ENCODE measurements around the gene MAB21L4. TPM values are rescaled to one million over a fixed set of nuclear protein-coding genes. Genes with fewer than 3 reads are reported as not detected.

MAB21L4 gene
- total RNA-seq, 4 donors from 2014 or later: 41.3 to 121 (median 69.1) TPM

- peak in 1 of 2 donors; percentile 94 for DNase-seq (ENCODE audit: low spot score in 2 of 2)
- 24 to 41% methylated on average over 27 to 31 of the region's 36 CpGs for whole genome bisulfite sequencing, 2 donors
- no peak overlapping the region for H3K4me3 ChIP-seq (ENCODE audit: low read depth, poor library complexity, severe bottlenecking)
- intact Hi-C loops (cut with DNase I; ENCODE audit: low total_unique reads): no loop called here
- no peak for TF ChIP-seq POLR2A (IDR thresholded peaks at IDR 0.05)
- peak in 1 of 3 donors; percentile 48 for TF ChIP-seq CTCF (IDR thresholded peaks at IDR 0.05)
Observed at GRCh38 chr2:240913810-240914644, 18.1 kb upstream of the MAB21L4 start.

GRCh38 chr2:240912878-240913809 is 17.2 kb upstream of the MAB21L4 start:
- 79 to 86% methylated on average over 18 to 20 of the region's 21 CpGs for WGBS, 2 donors
- intact Hi-C loops (cut with DNase I; ENCODE audit: low total_unique reads): no loop called here
- no peak for TF ChIP-seq POLR2A (IDR thresholded peaks at IDR 0.05)
- TF ChIP-seq CTCF (IDR thresholded peaks at IDR 0.05): no peak

GRCh38 chr2:240911641-240912265 is 15.8 kb upstream of the MAB21L4 start:
- no peak for DNase-seq (ENCODE audit: low spot score in 2 of 2)
- no peak overlapping the region for H3K4me3 ChIP-seq (ENCODE audit: low read depth, poor library complexity, severe bottlenecking)
- WGBS, 2 donors: 69 to 77% methylated on average over 19 to 20 of the region's 20 CpGs
- no peak for TF ChIP-seq POLR2A (IDR thresholded peaks at IDR 0.05)
- no peak for TF ChIP-seq CTCF (IDR thresholded peaks at IDR 0.05)
- intact Hi-C loops (cut with DNase I; ENCODE audit: low total_unique reads): no loop called here

More at GRCh38 chr2:240912878-240913809, 17.2 kb upstream of the MAB21L4 start:
- no peak overlapping the region for H3K4me3 ChIP-seq (ENCODE audit: low read depth, poor library complexity, severe bottlenecking)
- DNase-seq (ENCODE audit: low spot score in 2 of 2): no peak

GRCh38 chr2:240909216-240909974 is 13.4 kb upstream of the MAB21L4 start:
- no peak overlapping the region for H3K4me3 ChIP-seq (ENCODE audit: low read depth, poor library complexity, severe bottlenecking)
- 67 to 74% methylated on average over 17 of the region's 17 CpGs for WGBS, 2 donors
- no peak for TF ChIP-seq POLR2A (IDR thresholded peaks at IDR 0.05)
- TF ChIP-seq CTCF (IDR thresholded peaks at IDR 0.05): no peak
- no peak for DNase-seq (ENCODE audit: low spot score in 2 of 2)
- intact Hi-C loops (cut with DNase I; ENCODE audit: low total_unique reads): no loop called here

Data from lower leg skin (tissue), 4 donors.